Stomach (tissue), 9 donors: Measurements from ENCODE around the gene CENPP. TPM values are rescaled to one million over a fixed set of nuclear protein-coding genes. Genes with fewer than 3 reads are reported as not detected.

Experiments used
- DNase-seq, 2 donors: peaks; one replicate each; pipeline versions ENCODE4 v3.0.0 to v3.0.0-alpha.2; 2013 to 2019
- H3K27ac ChIP-seq, 5 donors: fragments of 200-600 bp in 4 of 5; sonication (generic) in 4 of 5; one replicate each; pipeline ENCODE4 v1.5.1; 2013 to 2019; ENCODE audit warnings: mild to moderate bottlenecking in 1 of 5, moderate library complexity in 1 of 5
- H3K27me3 ChIP-seq, 3 donors: fragments of 200-600 bp; sonication (generic); one replicate each; pipeline ENCODE4 v1.5.1; 2017 to 2019; ENCODE audit warnings: mixed run types in 1 of 3
- H3K36me3 ChIP-seq, 4 donors: fragments of 200-600 bp; sonication (generic); 1 replicate in 3 of 4; 2 replicates in 1 of 4; pipeline ENCODE4 v1.5.1; 2016 to 2019
- H3K4me1 ChIP-seq, 4 donors: fragments of 200-600 bp; sonication (generic); one replicate each; pipeline ENCODE4 v1.5.1; 2016 to 2019
- H3K4me3 ChIP-seq, 4 donors: fragments of 200-600 bp; sonication (generic) in 3 of 4; one replicate each; pipeline ENCODE4 v1.5.1; 2016 to 2019; ENCODE audit warnings: mild to moderate bottlenecking in 1 of 4
- H3K9me3 ChIP-seq, 4 donors: fragments of 200-600 bp; sonication (generic); one replicate each; pipeline ENCODE4 v1.5.1; 2016 to 2019
- CTCF ChIP-seq, 7 experiments: fragments of 450-650 bp in 4 of 7; fragments of 200-600 bp in 3 of 7; sonication (generic) in 3 of 7; IDR thresholded peaks; one replicate each; pipeline ENCODE4 v1.5.1; 2016 to 2019; ENCODE audit warnings: antibody characterized with exemption in 7 of 7, control low read depth in 2 of 7, mild to moderate bottlenecking in 1 of 7
- EP300 ChIP-seq: sonication (generic); formaldehyde crosslinking; IDR thresholded peaks from one replicate; pipeline ENCODE4 v1.6.1; 2017; ENCODE audit warnings: antibody characterized with exemption
- POLR2A ChIP-seq, 4 donors: fragments of 450-650 bp; IDR thresholded peaks; one replicate each; pipeline ENCODE4 v1.6.1; 2016; ENCODE audit warnings: antibody characterized with exemption in 4 of 4, control low read depth in 2 of 4, mild to moderate bottlenecking in 1 of 4, moderate library complexity in 1 of 4
- POLR2AphosphoS5 ChIP-seq, 3 donors: sonication (generic); formaldehyde crosslinking; IDR thresholded peaks; one replicate each; pipeline ENCODE4 v1.6.1; 2016; ENCODE audit warnings: antibody characterized with exemption in 3 of 3
- WGBS, 5 donors: extraction: QIAGEN DNeasy Blood & Tissue Kit in 3 of 5; methylation state at CpG; one replicate each; pipeline versions ENCODE4 v1.1.5 to v1.1.7; 2013 to 2018; 5-methylcytosine and 5-hydroxymethylcytosine counted together
- intact Hi-C: fragments of 100-400 bp; cut with DNase I; formaldehyde crosslinking; loops from one replicate; pipeline ENCODE4 v1.15.1; 2023; ENCODE audit warnings: low total_unique reads
- polyA plus RNA-seq, 3 donors: library from polyadenylated mRNA; stranded (reverse); fragments of 200-250 nt; gene quantifications; one replicate each; pipeline ENCODE4 v1.2.3, GENCODE V29; 2013
- total RNA-seq, 5 donors: library from RNA; depleted of rRNA; stranded (reverse); fragments of >200 nt; gene quantifications; one replicate each; pipeline versions ENCODE4 v1.1.0 to v1.2.3, GENCODE V29; 2014 to 2016
- donor health status: healthy with polysubstance abuse.
- donor health status: Bipolar disorder and iron deficiency.
- donor health status: healthy.

The CENPP gene
- total and polyA plus RNA-seq, 8 donors = 1.3 to 37.9 (median 3.2) TPM

- H3K4me1 ChIP-seq = peaks cover 0 to 5% (median 0%) of the 10 kb centered on the region in 4 donors
- H3K36me3 ChIP-seq = no peaks in the 10 kb centered on the region
- H3K27ac ChIP-seq = no peak overlapping the region
- TF ChIP-seq CTCF (IDR thresholded peaks at IDR 0.05) (no peak), EP300 (no peak), POLR2AphosphoS5 (IDR thresholded peaks at IDR 0.05) (no peak), POLR2A (IDR thresholded peaks at IDR 0.05) (no peak)
- H3K4me3 ChIP-seq = no peak overlapping the region
- intact Hi-C loops = no loop called here
- H3K27me3 ChIP-seq = no peaks in the 10 kb centered on the region
- WGBS, 5 donors = 80 to 90% (median 85%) methylated on average over 5 of the region's 5 CpGs
- DNase-seq = no peak
- H3K9me3 ChIP-seq = no peaks in the 10 kb centered on the region
These were observed 114.4 kb downstream of the CENPP start for GRCh38 chr9:92439921-92440750.

- intact Hi-C loops = no loop called here
These were observed 114.9 kb downstream of the CENPP start for GRCh38 chr9:92440751-92441046.

GRCh38 chr9:92444841-92445240 is 119.1 kb downstream of the CENPP start:
- no peak for DNase-seq
- no peaks in the 10 kb centered on the region for H3K9me3 ChIP-seq
- H3K27me3 ChIP-seq = no peaks in the 10 kb centered on the region
- H3K4me3 ChIP-seq = no peak overlapping the region
- WGBS, 5 donors = 76 to 96% (median 86%) methylated on average over 3 to 4 of the region's 4 CpGs
- intact Hi-C loops = no loop called here
- no peak overlapping the region for H3K27ac ChIP-seq
- H3K36me3 ChIP-seq = no peaks in the 10 kb centered on the region
- no peaks in the 10 kb centered on the region for H3K4me1 ChIP-seq
- TF ChIP-seq POLR2AphosphoS5 (IDR thresholded peaks at IDR 0.05) (no peak), EP300 (no peak), POLR2A (IDR thresholded peaks at IDR 0.05) (no peak), CTCF (IDR thresholded peaks at IDR 0.05) (no peak)

More at GRCh38 chr9:92440751-92441046, 114.9 kb downstream of the CENPP start:
- DNase-seq = no peak
- H3K36me3 ChIP-seq = no peaks in the 10 kb centered on the region
- H3K9me3 ChIP-seq = no peaks in the 10 kb centered on the region
- H3K27me3 ChIP-seq = no peaks in the 10 kb centered on the region
- 80 to 91% (median 85%) methylated on average over 6 of the region's 6 CpGs for WGBS, 5 donors
- H3K4me1 ChIP-seq = peaks cover 0 to 5% (median 0%) of the 10 kb centered on the region in 4 donors
- H3K4me3 ChIP-seq = no peak overlapping the region
- TF ChIP-seq CTCF (IDR thresholded peaks at IDR 0.05) (no peak), POLR2A (IDR thresholded peaks at IDR 0.05) (no peak), POLR2AphosphoS5 (IDR thresholded peaks at IDR 0.05) (no peak), EP300 (no peak)
- H3K27ac ChIP-seq = no peak overlapping the region

- no peak for TF ChIP-seq POLR2AphosphoS5 (IDR thresholded peaks at IDR 0.05)
- no peak for TF ChIP-seq POLR2A (IDR thresholded peaks at IDR 0.05)
- no peak for TF ChIP-seq EP300
- TF ChIP-seq CTCF (IDR thresholded peaks at IDR 0.05) = no peak
- H3K4me3 ChIP-seq = no peak overlapping the region
- H3K4me1 ChIP-seq = no peaks in the 10 kb centered on the region
- intact Hi-C loops = no loop called here
- no peak overlapping the region for H3K27ac ChIP-seq
- no peaks in the 10 kb centered on the region for H3K36me3 ChIP-seq
- no peak for DNase-seq
- H3K27me3 ChIP-seq = no peaks in the 10 kb centered on the region
- no peaks in the 10 kb centered on the region for H3K9me3 ChIP-seq
These were observed 120.8 kb downstream of the CENPP start for GRCh38 chr9:92446536-92446935.
